Epidermal melanocyte (primary cell): ENCODE results near the gene MTMR10.

Source experiments
- DNase-seq: peaks from one replicate; pipeline ENCODE4 v3.0.0; 2011; ENCODE audit warnings: low spot score; ENCODE audit not compliant: insufficient read length

Gene MTMR10

GRCh38 chr15:30958219-30958618 lies 33.2 kb downstream of the MTMR10 start:
- DNase-seq: no peak

GRCh38 chr15:30956216-30957124 lies 35.0 kb downstream of the MTMR10 start:
- DNase-seq: no peak

DNA sequence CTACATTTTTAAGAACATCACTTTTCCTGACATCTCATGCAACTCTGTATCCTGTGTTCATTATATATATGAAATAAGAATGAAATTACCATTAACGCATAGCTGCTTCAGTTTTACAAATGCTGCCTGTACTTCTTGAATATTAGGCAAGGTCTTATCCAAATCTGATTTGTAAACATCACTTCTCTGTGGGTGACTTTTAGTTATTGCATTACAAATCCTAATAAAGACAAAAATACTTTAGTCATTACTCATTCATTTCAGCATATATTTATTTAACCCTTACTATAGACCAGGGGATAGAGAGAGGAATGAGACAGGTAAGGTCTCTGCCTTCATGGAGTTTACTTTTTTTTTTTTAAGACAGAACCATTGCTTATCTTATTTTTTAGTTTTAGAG lies 36.8 kb downstream of the MTMR10 start:
- DNase-seq: no peak

DNA sequence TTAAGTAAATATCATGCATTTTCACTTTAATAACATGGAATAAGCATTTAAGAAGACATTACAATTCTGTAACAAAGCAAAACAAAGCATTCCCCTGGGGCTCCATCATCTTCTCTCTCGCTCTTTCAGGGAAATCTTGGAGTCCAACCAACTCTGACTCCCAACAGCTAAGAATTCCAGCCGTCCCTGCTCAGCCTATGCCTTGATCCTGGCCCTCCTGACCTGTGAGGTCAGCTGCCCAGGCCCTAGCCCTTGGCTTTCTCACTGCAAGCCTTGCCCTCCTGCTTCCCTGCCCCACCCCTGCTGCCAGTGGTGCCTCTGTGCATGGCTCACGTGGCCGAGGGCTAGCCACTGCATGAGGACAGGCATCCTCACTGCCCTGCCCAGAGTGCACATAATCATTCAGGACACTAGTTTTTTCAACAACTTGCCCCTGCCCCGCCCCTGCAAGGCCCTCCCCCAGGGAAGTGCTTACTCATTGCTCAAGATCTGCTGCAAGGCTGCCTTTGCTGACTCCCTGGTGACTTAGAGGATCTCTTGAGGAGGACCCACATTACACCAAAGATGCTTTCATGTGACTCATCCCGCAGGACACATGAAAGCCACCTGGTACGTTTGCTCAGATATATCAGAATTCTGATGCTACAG lies 37.6 kb downstream of the MTMR10 start:
- DNase-seq: no peak

DNA sequence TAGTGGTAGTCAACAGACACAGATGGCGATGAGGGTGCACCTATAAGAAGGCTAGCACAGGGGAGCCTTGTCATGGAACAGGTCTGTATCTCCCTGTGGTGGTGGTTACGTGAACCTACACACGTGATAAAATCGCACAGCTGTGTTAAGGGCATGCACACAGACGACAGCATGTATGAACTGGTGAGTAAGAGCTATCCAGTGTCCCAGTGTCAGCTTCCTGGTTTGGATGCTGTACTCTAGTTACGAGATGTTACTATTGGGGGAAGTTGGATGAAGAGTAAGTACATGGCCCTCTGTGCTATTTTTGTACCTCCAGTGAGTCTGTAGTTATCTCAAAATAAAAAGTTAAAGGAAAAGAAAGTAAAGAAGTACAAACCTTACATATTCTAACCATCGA lies 38.2 kb downstream of the MTMR10 start:
- DNase-seq: no peak

DNA sequence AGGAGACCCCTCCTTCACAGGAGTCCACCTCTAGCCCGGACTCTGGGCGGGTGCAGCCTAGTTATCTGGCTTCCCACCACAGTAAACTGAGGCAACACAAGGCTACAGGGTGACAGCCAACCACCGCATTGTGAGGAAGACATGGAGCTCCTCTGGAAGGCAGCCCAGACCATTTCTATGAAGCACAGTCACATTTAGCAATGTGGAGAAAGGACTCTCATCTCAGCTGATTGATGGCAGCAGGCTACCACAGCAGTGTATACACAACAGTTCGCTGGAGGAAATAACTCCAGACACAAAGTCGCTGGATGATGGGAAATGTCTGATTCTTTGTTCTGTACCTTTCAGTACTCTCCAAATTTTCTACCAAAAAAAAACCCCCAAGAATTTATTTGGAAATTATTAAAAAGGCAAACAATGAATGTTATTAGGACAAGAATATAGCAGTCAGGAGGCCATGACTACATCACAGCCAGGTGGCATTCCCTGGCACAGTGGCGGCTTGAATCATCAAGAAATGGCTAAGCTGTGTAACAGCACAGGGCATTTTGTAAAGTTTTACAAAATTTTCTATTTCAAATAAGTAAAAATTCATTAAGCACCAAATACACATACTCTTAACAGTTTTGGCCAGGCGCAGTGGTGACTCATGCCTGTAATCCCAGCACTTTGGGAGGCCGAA lies 47.6 kb downstream of the MTMR10 start:
- no peak for DNase-seq

DNA sequence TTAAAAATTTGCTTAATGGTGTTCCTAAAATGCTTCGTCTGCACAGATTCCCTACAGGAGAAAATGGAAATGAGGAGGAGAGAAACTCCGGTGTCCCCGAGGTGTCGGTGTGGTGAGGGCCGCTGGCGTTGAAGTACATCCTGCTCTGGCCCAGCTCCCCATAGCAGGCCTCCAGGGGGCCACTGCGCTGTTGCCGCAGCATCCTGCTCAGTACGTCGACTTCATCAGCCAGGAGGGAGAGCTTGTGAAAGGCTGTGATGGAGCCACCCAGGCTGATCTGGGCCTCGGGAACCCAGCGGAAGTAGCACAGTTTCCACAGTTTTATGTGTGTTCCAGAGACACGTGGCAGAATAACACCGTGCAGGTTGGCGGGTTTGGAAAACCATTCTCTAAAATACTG lies 49.9 kb downstream of the MTMR10 start:
- no peak for DNase-seq

GRCh38 chr15:30940359-30940758 lies 51.1 kb downstream of the MTMR10 start:
- DNase-seq: no peak

DNA sequence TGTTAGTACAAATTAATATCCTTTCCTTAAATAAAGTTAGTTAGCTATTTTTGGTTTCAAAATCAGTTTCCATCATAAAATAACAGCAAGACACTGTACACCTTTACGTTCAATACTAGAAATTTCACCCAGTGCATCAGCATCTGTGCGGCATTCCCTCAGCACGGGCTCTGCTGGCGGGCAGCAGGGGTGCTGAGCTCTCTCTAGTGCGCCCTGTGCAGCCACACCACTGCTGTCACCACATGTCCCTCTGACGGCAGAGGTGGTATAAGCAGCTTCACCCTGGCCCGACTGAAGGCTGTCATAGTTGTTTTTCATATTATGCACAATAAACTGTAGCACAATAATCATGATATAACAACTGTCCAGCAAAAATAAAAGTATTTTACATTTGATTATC lies 52.3 kb downstream of the MTMR10 start:
- no peak for DNase-seq

DNA sequence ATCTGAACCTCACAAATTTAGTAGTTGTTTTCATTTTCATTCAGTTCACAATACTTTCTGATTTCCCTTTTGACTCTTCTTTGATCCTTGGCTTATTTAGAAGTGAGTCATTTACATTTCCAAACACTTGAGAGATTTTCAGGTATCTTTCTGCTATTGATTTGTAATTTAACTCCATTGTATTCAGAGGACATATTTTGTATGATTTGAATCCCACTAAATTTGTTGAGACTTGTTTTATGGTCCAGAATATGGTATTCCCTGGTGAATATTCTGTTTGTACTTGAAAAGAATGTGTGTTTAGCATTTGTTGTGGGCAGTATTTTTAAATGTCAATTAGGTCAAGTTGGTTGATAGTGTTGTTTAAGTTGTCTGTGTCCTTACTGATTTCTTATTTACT lies 58.1 kb downstream of the MTMR10 start:
- DNase-seq: no peak

- no peak for DNase-seq
Observed at GRCh38 chr15:30930422-30930821, 61.0 kb downstream of the MTMR10 start.

GRCh38 chr15:30929982-30930381 lies 61.4 kb downstream of the MTMR10 start:
- no peak for DNase-seq

GRCh38 chr15:30929064-30929669 lies 62.3 kb downstream of the MTMR10 start:
- DNase-seq: no peak

DNA sequence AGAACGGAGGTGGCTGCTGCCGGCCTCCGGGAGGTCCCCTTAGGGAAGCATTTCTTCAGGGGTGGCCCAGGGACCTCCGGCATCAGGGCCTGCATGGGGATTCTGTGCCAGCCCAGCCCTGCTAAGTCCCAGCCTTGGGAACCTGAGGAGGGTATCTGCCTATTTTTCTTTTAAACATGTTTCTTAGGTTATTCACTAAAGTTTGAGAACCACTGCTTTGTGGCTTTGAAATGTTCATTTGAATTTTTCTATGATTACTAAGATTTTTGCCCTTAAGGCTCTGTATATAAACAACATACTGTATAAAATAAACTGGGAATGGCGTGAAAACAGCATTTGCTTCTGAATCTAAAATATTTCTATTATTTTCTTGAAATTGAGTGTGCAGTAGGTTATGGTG lies 63.4 kb downstream of the MTMR10 start:
- DNase-seq: no peak

GRCh38 chr15:30927148-30927761 lies 64.2 kb downstream of the MTMR10 start:
- DNase-seq: no peak

DNA sequence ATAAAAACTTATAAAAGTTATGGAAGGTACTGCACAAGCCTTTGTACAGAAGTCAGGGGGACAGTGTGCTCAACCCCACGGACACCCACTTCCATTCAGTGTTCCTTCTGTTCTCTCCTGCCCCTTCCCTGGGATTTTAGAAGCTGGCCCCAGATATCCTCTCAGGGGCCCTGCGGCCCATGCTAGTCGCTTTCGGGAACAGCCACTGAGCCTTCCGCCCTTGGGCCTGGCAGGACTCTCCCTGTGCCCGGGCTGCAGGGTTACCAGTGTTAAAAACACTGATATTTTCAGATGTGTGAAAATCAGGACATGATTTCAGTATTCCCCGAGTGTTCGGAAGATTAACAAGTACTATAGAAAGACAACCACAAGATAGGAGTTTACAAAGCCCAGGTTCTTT lies 65.3 kb downstream of the MTMR10 start:
- no peak for DNase-seq

DNA sequence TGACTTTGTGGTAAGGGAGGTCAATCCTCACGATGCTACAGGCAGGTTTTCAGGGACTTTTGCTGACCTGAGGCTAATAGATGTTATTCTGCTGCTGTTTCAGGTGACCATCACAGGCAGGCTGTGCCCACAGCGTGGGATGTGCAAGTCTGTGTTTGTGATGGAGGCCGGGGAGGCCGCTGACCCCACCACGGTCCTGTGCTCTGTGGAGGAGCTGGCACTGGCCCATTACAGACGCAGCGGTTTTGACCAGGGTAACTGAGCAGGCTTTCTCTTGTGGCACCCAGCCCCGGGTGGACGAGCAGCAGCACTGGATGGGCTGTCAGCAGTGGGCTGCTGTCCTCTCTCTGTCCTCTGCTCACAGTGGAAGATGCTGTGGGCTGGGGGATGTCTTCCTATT lies 65.7 kb downstream of the MTMR10 start:
- no peak for DNase-seq

DNA sequence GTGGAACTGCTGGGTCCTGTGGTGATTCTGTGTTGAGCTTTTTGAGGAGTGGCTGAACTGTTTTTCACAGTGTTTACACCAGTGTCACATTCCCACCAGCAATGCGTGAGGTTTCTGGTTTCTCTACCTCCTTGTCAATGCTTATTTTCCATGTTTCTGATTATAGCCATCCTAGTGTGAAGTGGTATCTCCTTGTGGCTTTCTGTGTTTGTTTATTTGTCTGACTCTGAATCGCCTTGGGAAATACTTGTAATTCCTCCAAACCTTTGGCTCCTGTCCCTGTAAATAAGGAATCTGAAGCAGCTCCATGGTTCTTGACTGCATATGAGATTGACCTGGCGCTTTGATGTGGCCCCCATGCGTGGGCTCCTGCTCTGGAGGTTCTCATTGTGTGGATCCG lies 67.1 kb downstream of the MTMR10 start:
- no peak for DNase-seq

DNA sequence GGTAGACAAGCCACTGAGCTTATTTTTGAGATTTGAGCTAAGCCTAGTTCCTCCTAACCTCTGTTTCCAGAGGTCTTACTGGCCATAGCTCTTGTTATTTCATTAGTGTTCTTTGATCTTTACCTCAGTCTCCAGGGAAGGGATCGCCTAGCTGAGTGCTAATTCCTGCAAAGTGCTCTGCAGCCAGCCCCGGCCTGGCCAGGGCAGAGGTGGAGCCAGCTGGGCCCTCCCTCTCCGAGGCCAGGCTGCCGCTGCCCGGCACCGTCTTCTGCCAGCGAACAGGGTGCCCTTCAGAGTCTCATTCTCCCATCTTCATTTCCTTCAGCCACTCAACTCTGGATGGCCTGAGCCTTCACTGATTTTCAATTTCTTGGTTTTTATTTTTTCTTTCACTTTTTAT lies 68.0 kb downstream of the MTMR10 start:
- no peak for DNase-seq

DNA sequence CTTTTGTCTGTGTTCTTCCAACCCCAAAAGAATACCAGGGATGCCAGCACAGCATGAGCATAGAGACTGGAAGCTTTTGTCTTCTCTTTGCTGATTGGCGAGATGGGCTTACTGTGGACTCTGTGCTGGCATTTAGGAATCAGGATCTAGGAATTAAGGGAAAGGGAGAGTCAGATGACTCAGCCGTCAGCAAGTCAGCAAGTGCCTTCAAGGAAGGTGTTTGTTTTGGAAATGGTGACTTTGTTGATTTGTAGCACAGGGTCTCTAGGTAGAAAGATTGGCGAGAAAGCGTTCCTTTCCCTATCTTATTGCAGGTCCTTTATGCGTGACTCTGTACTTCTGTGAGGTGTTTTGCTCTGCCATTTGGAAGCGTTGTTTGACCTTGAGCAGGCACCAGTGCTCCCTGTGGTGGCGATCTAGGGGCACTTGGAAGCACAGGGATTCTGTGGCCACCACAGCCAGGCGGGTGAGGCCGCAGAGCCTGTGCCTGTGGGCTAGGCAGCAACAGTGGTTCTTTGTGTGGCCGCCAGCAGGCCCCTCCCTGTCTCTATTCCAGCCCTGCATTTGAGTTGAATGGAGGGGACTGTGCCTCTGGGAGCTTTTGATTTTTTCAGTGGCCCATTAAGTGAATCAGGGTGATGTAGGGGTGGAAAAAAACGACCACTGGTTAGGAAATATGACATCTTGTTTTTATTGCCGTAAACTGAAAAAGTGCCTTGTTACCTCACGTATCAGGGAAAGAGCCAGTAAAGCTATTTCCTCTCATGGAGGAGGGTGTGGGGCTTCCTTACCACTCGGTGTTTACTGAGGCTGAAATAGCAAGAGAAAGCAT lies 68.7 kb downstream of the MTMR10 start:
- peak; percentile 60 for DNase-seq
